22Rv1 (cell line): ENCODE results near the gene ARL15.

Experiments used
- CTCF ChIP-seq: fragments of 450-650 bp; IDR thresholded peaks from 2 replicates; pipeline ENCODE4 v1.5.1; 2017; ENCODE audit warnings: mild to moderate bottlenecking
- ZFX ChIP-seq: fragments of 450-650 bp; IDR thresholded peaks from 2 replicates; pipeline ENCODE4 v1.6.1; 2017; ENCODE audit warnings: antibody characterized with exemption, borderline replicate concordance

- TF ChIP-seq CTCF = no peak
- TF ChIP-seq ZFX = no peak
Observed at GRCh38 chr5:54332720-54333119, 22.3 kb upstream of the ARL15 start.
